Stimulated activated CD8-positive, alpha-beta memory T cell treated with anti-CD3 and anti-CD28 coated beads, Interleukin-2, amount 100 ng/mL, for 1 hour (primary cell): ENCODE results near the gene MOAP1.
"Not testable (repeated sequence)": the region's sequence is repeated elsewhere in the genome, so short reads cannot be mapped to it uniquely, and the experiment has no call there.

ENCODE experiments used
- DNase-seq, 2 donors: peaks; one replicate each; pipeline ENCODE4 v3.0.0-alpha.2; 2020; ENCODE audit warnings: low read depth in 2 of 2

Gene MOAP1

GRCh38 chr14:93185349-93185720, 638 bp upstream of the MOAP1 start:
- no peak for DNase-seq

GRCh38 chr14:93183596-93184317, 940 bp downstream of the MOAP1 start:
- DNase-seq, result no peak

- DNase-seq, result no peak
Measured at GRCh38 chr14:93175492-93175891, 9.2 kb downstream of the MOAP1 start.

GRCh38 chr14:93174731-93175130, 10.0 kb downstream of the MOAP1 start:
- DNase-seq, result not testable (repeated sequence)

- no peak for DNase-seq
Measured at GRCh38 chr14:93173943-93174395, 10.7 kb downstream of the MOAP1 start.

- no peak for DNase-seq
Measured at GRCh38 chr14:93171376-93171775, 13.3 kb downstream of the MOAP1 start.

GRCh38 chr14:93170141-93170540, 14.6 kb downstream of the MOAP1 start:
- DNase-seq, result not testable (repeated sequence)

GRCh38 chr14:93169619-93170018, 15.1 kb downstream of the MOAP1 start:
- DNase-seq, result not testable (repeated sequence)

GRCh38 chr14:93168610-93169009, 16.1 kb downstream of the MOAP1 start:
- not testable (repeated sequence) for DNase-seq

GRCh38 chr14:93165271-93166265, 19.1 kb downstream of the MOAP1 start:
- not testable (repeated sequence) for DNase-seq

GRCh38 chr14:93163564-93163963, 21.1 kb downstream of the MOAP1 start:
- no peak for DNase-seq

- DNase-seq, result no peak
Measured at GRCh38 chr14:93161411-93161940, 23.2 kb downstream of the MOAP1 start.

GRCh38 chr14:93160353-93160801, 24.3 kb downstream of the MOAP1 start:
- no peak for DNase-seq

- DNase-seq, result not testable (repeated sequence)
Measured at GRCh38 chr14:93159625-93160352, 24.9 kb downstream of the MOAP1 start.

GRCh38 chr14:93158349-93158748, 26.3 kb downstream of the MOAP1 start:
- DNase-seq, result not testable (repeated sequence)

GRCh38 chr14:93156693-93157369, 27.9 kb downstream of the MOAP1 start:
- no peak for DNase-seq

- no peak for DNase-seq
Measured at GRCh38 chr14:93155667-93156066, 29.0 kb downstream of the MOAP1 start.

- DNase-seq, result no peak
Measured at GRCh38 chr14:93153121-93153520, 31.6 kb downstream of the MOAP1 start.

- no peak for DNase-seq
Measured at GRCh38 chr14:93150227-93151208, 34.2 kb downstream of the MOAP1 start.

- no peak for DNase-seq
Measured at GRCh38 chr14:93148979-93149378, 35.7 kb downstream of the MOAP1 start.
